SJSA1 (cell line): ENCODE data around the gene RXFP3. TPM values are rescaled to one million over a fixed set of nuclear protein-coding genes. Genes with fewer than 3 reads are reported as not detected.

Source experiments
- DNase-seq, 2 experiments: peaks; one replicate each; pipeline ENCODE4 v3.0.0-alpha.2; 2015 to 2020; ENCODE audit warnings: low spot score in 2 of 2, low read depth in 1 of 2
- H3K27ac ChIP-seq: fragments of 250-450 bp; sonication (Bioruptor Pico); 2 replicates; pipeline ENCODE4 v1.5.1; 2020; ENCODE audit warnings: mild to moderate bottlenecking, moderate library complexity
- H3K27me3 ChIP-seq: fragments of 250-450 bp; sonication (Bioruptor Pico); replicated peaks from 2 replicates; pipeline ENCODE4 v1.5.1; 2020; ENCODE audit warnings: mild to moderate bottlenecking, moderate library complexity
- H3K36me3 ChIP-seq: fragments of 250-450 bp; sonication (Bioruptor Pico); 2 replicates; pipeline ENCODE4 v1.5.1; 2020; ENCODE audit warnings: mild to moderate bottlenecking
- H3K4me1 ChIP-seq: fragments of 250-450 bp; sonication (Bioruptor Pico); replicated peaks from 2 replicates; pipeline ENCODE4 v1.6.1; 2021; ENCODE audit warnings: mild to moderate bottlenecking
- H3K4me3 ChIP-seq: fragments of 250-450 bp; sonication (Bioruptor Pico); 2 replicates; pipeline ENCODE4 v1.5.1; 2020; ENCODE audit warnings: mild to moderate bottlenecking
- H3K9me3 ChIP-seq: fragments of 250-450 bp; sonication (Bioruptor Pico); replicated peaks from 2 replicates; pipeline ENCODE4 v1.5.1; 2020; ENCODE audit warnings: mild to moderate bottlenecking
- total RNA-seq: library from RNA; depleted of rRNA; stranded (reverse); fragments of >200 nt; shearing (Covaris generic); gene quantifications from 2 replicates; pipeline ENCODE4 v1.2.3, GENCODE V29; 2014; rRNA removed

RXFP3 gene
- total RNA-seq, 1 experiment from 2014 or later, result not detected

DNA sequence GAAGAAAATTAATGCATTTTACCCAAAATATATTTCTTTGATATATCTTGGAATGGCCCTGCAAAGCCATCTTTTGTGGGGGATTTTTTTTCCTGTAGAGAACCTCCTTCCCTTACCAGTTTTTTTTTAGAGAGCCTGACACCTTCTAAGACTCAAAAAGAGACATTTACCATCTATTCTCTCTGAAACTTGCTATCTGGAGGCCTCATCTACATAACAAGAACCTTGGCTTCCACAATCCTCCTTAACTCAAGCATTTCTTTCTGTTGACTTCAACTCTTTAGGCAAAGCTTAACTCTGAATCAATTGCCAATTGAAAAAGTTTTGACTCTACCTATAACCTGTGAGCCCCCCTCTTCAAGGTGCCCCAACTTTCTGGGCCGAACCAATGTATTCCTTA is 42.1 kb downstream of the RXFP3 start:
- Histone ChIP-seq H3K9me3 (no peaks in the 10 kb centered on the region), H3K4me1 (peaks cover 7% of the 10 kb centered on the region), H3K27ac (no peak overlapping the region), H3K27me3 (no peaks in the 10 kb centered on the region), H3K4me3 (no peak overlapping the region), H3K36me3 (no peaks in the 10 kb centered on the region)
- DNase-seq, result no peak

DNA sequence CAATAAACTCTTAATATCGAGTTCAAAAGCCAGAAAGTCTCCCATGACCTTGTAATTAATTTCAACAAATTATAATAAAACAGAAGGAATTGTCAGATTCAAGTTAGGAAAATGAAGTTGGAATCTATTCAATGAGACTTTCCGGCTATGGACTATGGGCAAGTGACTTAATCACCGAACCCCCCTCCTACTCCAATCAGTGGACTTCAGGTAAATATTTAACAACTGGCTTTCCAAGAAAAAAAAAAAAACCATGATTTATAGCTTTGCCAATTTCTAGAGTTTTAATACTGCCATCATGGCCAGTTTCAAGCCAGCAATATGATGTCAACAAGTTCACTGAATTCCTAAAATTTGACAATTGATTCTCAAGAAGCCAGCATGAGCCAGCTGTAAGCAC is 43.8 kb downstream of the RXFP3 start:
- H3K27ac ChIP-seq, result no peak overlapping the region
- DNase-seq, result no peak
- peaks cover 7% of the 10 kb centered on the region for H3K4me1 ChIP-seq
- H3K4me3 ChIP-seq, result no peak overlapping the region
- H3K36me3 ChIP-seq, result no peaks in the 10 kb centered on the region
- H3K9me3 ChIP-seq, result no peaks in the 10 kb centered on the region
- no peaks in the 10 kb centered on the region for H3K27me3 ChIP-seq

DNA sequence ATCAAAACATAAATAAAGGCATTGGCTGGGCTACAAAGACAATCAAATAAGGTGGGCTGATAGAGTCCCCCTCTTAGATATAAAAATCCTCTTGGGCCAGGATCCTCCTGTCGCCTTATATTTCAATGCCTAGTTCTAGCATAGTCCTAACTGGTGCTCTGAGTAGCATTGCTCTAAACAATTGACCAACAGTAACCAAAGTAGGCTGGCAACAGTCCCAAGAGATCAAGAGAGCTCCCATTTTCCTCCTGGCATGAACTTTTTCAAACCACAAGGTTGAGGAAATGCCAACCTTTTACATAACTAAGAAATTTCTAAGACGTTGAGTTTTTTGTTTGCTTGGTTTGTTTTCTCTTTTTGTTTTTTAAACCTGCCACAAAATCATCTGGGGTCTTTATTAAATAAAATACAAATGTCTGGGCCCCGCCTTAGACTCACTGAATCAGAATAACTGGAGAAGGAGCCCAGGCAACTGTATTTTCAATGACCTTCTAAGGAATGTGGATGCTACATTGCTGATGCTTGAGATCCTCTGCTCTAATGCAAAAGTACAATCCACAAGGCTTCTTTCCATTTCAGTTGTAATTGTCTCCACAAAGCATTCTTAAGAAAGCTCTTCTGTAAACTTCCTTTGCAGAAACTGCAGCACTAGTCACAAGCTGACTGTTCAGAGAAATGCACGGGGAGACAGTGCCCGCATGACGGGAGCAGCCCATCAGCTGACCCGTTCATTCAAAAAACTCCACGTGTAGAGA is 45.4 kb downstream of the RXFP3 start:
- H3K9me3 ChIP-seq, result no peaks in the 10 kb centered on the region
- H3K4me3 ChIP-seq, result no peak overlapping the region
- peak in 1 of 2 experiments; percentile 23 for DNase-seq
- H3K27ac ChIP-seq, result peak overlapping the region; percentile 34; the same call in 1 of the 2 replicates
- H3K4me1 ChIP-seq, result peaks cover 7% of the 10 kb centered on the region
- no peaks in the 10 kb centered on the region for H3K36me3 ChIP-seq
- H3K27me3 ChIP-seq, result no peaks in the 10 kb centered on the region

DNA sequence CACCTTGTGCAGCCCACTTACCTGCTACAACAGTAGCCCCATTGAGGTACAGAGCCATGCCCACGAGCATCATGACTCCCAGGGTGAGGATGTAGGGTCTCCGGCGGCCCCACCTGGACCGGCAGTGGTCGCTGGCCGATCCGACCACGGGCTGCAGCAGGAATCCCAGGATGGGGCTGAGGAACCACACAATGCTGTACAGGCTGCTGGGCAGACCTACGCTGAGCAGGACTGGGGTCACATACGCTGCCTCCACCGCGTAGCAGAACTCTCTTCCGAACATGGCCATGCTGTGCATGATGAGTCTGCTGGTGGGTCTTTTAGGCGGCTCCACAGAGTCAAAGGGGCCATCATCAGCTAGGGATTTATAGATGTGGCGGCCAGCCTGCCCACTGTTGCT is 48.0 kb downstream of the RXFP3 start:
- no peak overlapping the region for H3K4me3 ChIP-seq
- no peak overlapping the region for H3K27ac ChIP-seq
- DNase-seq, result no peak
- no peaks in the 10 kb centered on the region for H3K36me3 ChIP-seq
- H3K9me3 ChIP-seq, result no peaks in the 10 kb centered on the region
- no peaks in the 10 kb centered on the region for H3K27me3 ChIP-seq
- H3K4me1 ChIP-seq, result peaks cover 7% of the 10 kb centered on the region

DNA sequence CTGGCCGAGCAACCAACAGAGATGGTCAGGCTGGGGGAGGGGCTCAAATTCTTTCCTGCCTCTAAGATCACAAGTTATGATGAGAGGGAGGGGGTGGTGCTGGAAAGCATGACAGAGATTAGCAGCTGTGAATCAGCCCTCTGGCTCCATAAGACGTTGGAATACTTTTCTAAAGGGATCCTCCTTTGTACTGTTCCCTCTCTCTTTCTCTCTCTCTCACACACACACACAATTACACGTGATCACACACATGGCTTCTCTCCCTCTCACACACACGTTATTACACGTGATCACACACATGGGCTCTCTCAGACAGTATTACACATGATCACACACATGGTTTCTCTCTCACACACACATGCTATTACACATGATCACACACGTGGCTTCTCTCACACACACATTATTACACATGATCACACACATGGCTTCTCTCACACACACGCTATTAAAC is 48.5 kb downstream of the RXFP3 start, which contains the start of gene SLC45A2:
TSS of gene SLC45A2 (minus strand) at position 23 of the 454 bp plus-strand sequence. CDS start 110 bp downstream, outside the sequence.
- Histone ChIP-seq H3K27ac (no peak within 1 kb of the TSS), H3K4me1 (peaks cover 7% of the 10 kb centered on the region), H3K4me3 (no peak within 1 kb of the TSS), H3K9me3 (no peaks in the 10 kb centered on the region), H3K36me3 (no peaks in the 10 kb centered on the region), H3K27me3 (no peaks in the 10 kb centered on the region)
- DNase-seq, result no peak

DNA sequence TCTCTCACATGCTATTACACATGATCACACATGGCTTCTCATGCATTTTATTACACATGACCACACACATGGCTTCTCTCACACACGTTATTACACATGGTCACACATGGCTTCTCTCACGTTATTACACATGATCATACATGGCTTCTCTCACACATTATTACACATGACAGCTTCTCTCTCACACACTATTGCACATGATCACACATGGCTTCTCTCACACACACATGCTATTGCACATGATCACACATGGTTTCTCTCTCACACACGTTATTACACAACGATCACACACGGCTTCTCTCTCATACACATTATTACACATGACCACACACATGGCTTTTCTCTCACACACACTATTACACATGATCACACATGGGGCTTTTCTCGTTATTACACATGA is 49.3 kb downstream of the RXFP3 start:
- Histone ChIP-seq H3K4me1 (peaks cover 7% of the 10 kb centered on the region), H3K9me3 (no peaks in the 10 kb centered on the region), H3K27ac (no peak overlapping the region), H3K36me3 (no peaks in the 10 kb centered on the region), H3K4me3 (no peak overlapping the region), H3K27me3 (no peaks in the 10 kb centered on the region)
- DNase-seq, result no peak

Other genes with a start within 250 kb of the RXFP3 start
- gene ADAMTS12, start 44.4 kb upstream of the RXFP3 start, total RNA-seq, result 3.9 and 9.1 TPM in 2 replicates
- not detected in 2 replicates for gene SLC45A2, start 48.3 kb downstream of the RXFP3 start, total RNA-seq
- gene AMACR, start 71.7 kb downstream of the RXFP3 start, total RNA-seq, result 3.6 and 5.9 TPM in 2 replicates
- 0.24 TPM in 1 of 2 replicates, not detected in the other for gene C1QTNF3, start 106.8 kb downstream of the RXFP3 start, total RNA-seq